ENCODE measurements around the gene CDH23.

DNA sequence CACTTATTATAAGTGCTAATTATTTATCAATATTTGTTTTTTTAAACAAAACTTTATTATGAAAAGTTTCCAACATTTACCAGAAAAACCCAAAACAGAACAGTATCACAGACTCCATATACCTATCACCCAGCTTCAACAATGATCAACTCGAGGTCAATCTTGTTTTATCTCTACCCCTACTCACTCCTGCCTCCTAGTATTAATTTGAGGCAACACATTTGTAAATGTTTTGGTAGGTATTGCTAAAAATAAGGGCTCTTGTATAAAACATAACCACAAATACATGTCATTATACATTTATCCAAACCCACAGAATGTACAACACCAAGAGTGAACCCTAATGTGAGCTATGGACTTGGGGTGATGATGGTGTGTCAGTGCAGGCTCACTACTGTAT lies 15.9 kb upstream of the CDH23 start:
- TF ChIP-seq, protein P1, sequence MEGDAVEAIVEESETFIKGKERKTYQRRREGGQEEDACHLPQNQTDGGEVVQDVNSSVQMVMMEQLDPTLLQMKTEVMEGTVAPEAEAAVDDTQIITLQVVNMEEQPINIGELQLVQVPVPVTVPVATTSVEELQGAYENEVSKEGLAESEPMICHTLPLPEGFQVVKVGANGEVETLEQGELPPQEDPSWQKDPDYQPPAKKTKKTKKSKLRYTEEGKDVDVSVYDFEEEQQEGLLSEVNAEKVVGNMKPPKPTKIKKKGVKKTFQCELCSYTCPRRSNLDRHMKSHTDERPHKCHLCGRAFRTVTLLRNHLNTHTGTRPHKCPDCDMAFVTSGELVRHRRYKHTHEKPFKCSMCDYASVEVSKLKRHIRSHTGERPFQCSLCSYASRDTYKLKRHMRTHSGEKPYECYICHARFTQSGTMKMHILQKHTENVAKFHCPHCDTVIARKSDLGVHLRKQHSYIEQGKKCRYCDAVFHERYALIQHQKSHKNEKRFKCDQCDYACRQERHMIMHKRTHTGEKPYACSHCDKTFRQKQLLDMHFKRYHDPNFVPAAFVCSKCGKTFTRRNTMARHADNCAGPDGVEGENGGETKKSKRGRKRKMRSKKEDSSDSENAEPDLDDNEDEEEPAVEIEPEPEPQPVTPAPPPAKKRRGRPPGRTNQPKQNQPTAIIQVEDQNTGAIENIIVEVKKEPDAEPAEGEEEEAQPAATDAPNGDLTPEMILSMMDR (IDR thresholded peaks at IDR 0.05; ENCODE audit: low read depth, low read length, poor library complexity, severe bottlenecking): no peak
- TF ChIP-seq EZH2phosphoT487 (IDR thresholded peaks at IDR 0.05; ENCODE audit: borderline replicate concordance, low read length): no peak
